Endothelial cell of umbilical vein (primary cell): ENCODE measurements around the gene GRAMD1A.

ENCODE experiments used
- CTCF ChIP-seq, 2 donors: IDR thresholded peaks; 1 replicate in 1 of 2; 2 replicates in 1 of 2; pipeline ENCODE4 v1.5.1; 2011; ENCODE audit warnings: low read length in 2 of 2, mild to moderate bottlenecking in 2 of 2, moderate library complexity in 2 of 2, control low read depth in 1 of 2, inconsistent platforms in 1 of 2, low read depth in 1 of 2; ENCODE audit not compliant: insufficient read depth in 1 of 2; ENCODE audit errors: extremely low read depth in 1 of 2
- EZH2 ChIP-seq: IDR thresholded peaks from 2 replicates; pipeline ENCODE4 v1.6.1; 2012; ENCODE audit warnings: borderline replicate concordance, low read depth, mild to moderate bottlenecking, moderate library complexity, low read length, inconsistent platforms; ENCODE audit not compliant: severe bottlenecking
- JUN ChIP-seq: IDR thresholded peaks from 2 replicates; pipeline ENCODE4 v1.6.1; 2011; ENCODE audit warnings: borderline replicate concordance, low read depth; ENCODE audit not compliant: insufficient read length, insufficient read depth
- MAX ChIP-seq: IDR thresholded peaks from 2 replicates; pipeline ENCODE4 v1.6.1; 2011; ENCODE audit not compliant: insufficient read depth, insufficient read length
- POLR2A ChIP-seq: IDR thresholded peaks from 2 replicates; pipeline ENCODE4 v1.6.1; 2012; ENCODE audit warnings: low read depth, mild to moderate bottlenecking, control low read depth, low read length

GRCh38 chr19:35051796-35052195, 51.7 kb downstream of the GRAMD1A start:
- TF ChIP-seq CTCF (IDR thresholded peaks at IDR 0.05; ENCODE audit: extremely low read depth in 1 of 2, insufficient read depth in 1 of 2, low read depth in 1 of 2, low read length in 2 of 2) = no peak
- no peak for TF ChIP-seq MAX
- no peak for TF ChIP-seq EZH2
- TF ChIP-seq POLR2A = no peak
- no peak for TF ChIP-seq JUN
